LHCN-M2 (cell line): ENCODE data around the gene ABCG4. TPM values are rescaled to one million over a fixed set of nuclear protein-coding genes. Genes with fewer than 3 reads are reported as not detected.
"Not testable (repeated sequence)": the region's sequence is repeated elsewhere in the genome, so short reads cannot be mapped to it uniquely, and the experiment has no call there.

Experiments used
- DNase-seq: peaks from one replicate; pipeline ENCODE4 v3.0.0-alpha.2; 2012; ENCODE audit warnings: low read depth
- total RNA-seq: library from RNA; depleted of rRNA; stranded (reverse); fragments of >200 nt; gene quantifications from 2 replicates; pipeline ENCODE4 v1.2.3, GENCODE V29; 2014

The ABCG4 gene
- total RNA-seq, 1 experiment from 2014 or later: 0.06 TPM

DNA sequence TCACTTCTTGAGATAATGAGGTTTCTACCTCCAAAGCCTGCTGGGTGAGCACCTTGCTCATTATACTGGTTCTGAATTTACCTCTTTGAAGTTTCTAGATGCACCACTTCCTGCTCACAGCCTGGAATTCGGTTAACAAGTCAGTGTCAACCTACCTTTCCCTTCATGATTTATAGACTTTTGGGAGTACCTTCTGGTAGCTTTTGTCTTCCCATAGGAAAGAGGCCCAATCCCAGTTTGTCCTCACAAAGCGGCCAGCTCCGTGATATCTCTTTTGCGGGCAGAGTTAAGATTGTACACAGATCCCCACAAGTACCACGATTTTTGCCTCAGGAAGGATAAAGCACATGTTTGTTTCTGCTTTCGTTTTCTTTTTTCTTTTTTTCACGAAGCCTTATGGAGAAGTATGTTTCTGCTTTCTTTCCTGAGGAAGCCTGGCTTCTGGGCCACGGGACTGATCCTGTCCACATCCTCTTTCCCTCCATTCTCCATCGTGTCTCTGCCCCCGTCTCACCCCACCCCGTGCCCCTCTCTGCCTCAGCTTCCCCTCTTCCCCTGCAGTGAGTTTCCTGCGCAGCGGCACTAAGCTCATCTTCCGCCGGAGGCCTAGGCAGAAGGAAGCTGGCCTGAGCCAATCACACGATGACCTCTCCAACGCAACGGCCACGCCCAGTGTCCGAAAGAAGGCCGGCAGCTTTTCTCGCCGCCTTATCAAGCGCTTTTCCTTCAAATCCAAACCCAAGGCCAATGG, 33.2 kb upstream of the ABCG4 start:
- DNase-seq: no peak

DNA sequence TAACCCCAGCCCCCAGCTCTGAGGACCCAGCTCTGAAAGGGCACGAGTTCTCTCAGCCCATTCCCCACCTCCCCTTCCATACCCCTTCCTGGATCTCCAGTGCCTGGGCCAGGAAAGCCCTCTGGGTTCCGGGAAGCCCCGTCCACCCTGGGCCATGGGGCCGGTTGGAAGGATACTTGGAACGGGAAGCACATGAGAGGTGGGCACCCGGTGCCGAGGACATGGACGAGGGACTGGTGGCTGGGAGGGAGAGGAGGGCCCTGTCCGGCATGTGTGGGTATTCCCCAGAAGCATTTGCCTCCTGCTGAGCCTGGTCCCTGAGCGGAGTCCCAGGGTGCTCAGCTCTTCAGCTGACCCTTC, 32.6 kb upstream of the ABCG4 start:
- no peak for DNase-seq

DNA sequence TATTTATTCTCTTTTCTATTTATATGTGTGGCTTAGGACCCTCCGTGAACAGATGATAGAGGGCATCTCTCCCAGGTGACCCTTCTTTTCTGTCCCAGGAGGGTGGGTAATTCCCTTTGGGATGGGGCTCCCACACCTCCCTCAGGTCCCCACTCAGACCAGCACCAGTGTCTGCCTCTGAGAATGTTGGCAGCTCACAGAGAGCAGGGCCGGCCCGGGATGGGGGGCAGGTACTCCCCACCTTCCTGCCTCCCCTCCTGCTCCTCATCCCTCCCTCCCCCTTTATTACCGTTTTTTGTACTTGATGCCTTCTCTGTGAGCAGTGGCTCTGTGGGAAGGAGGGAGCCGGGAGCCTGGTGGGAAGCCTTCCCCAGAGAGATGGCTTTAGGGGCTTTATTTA, 32.3 kb upstream of the ABCG4 start:
- no peak for DNase-seq

DNA sequence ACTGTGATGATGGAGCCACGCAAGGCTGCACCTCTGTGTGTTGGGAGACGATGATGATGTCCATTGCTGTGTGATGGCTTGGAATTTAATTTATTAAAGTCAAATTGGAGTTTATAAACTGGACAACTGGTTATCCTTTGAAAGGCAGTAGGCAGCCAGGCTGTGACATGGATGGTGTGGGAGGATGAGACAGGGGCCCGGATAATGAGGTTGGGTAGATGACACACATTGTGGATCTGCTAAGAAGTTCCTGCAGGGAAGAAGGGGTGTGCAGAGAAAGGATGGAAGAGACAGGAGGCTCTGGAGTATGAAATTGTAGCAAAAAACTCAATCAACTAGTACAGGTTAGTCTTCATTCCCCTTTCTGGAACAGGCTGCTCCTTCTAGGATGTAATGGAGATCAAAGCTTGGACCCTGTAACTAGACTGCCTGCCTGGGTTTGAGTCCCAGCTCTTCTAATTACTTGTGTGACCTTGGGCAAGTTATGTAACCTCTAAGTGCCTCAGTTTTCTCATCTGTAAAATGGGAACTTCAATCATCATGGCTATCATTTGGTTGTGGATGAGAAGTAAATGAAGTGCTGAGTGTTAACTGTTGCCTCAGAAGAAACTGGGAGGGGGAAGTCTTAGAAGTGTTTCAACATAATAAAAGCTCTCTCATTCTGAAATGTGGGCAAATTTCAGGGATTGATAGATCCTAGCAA, 31.7 kb upstream of the ABCG4 start:
- DNase-seq: no peak

DNA sequence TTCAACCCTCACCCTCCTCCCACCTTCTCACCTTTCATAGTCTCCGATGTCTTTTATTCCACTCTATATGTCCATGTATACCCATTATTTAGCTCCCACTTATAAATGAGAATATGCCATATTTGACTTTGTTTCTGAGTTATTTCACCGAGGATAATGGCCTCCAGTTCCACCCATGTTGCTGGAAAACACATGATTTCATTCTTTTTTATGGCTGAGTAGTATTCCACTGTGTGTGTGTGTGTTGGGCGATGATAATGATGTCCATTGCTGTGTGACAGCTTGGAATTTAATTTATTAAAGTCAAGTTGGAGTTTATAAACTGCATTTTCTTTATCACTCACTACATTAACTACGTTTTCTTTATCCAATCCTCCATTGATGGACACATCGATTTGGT, 30.6 kb upstream of the ABCG4 start:
- no peak for DNase-seq

DNA sequence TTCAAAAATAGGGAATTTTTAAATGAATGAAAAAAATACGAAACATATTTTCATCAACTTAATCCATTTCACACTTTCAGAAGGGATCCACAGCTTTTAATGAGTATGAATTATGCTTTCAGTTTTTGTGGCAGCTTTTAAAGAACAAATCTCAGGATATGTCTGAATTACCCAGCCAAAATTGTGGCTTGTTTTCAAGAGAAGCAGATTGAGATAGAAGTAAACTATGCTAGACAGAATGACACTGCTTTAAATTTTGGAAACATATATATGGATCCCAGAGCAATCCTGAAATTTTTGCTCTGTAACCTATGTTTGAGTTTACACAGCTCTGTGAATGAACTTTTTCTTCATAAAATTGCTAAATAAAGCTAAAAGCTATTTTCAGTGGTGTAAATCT, 29.9 kb upstream of the ABCG4 start:
- no peak for DNase-seq

DNA sequence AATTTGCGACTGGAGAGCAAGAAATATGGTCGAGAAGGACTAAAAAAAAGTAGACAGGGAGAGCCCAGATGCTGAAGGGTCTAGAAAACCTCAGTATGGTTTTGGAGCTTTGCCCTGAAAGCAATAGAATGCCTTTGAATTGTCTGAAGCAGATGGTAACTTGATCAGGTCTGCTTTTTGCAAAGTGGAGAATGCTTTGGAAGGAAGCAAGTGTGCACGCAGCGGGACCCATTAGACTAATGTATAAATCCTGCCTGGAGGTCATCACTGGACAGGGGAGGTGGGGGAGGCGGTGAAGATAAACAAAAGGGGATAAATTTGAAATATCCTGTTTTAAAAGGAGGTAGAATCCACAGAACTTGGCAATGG, 28.2 kb upstream of the ABCG4 start:
- DNase-seq: peak; percentile 35

DNA sequence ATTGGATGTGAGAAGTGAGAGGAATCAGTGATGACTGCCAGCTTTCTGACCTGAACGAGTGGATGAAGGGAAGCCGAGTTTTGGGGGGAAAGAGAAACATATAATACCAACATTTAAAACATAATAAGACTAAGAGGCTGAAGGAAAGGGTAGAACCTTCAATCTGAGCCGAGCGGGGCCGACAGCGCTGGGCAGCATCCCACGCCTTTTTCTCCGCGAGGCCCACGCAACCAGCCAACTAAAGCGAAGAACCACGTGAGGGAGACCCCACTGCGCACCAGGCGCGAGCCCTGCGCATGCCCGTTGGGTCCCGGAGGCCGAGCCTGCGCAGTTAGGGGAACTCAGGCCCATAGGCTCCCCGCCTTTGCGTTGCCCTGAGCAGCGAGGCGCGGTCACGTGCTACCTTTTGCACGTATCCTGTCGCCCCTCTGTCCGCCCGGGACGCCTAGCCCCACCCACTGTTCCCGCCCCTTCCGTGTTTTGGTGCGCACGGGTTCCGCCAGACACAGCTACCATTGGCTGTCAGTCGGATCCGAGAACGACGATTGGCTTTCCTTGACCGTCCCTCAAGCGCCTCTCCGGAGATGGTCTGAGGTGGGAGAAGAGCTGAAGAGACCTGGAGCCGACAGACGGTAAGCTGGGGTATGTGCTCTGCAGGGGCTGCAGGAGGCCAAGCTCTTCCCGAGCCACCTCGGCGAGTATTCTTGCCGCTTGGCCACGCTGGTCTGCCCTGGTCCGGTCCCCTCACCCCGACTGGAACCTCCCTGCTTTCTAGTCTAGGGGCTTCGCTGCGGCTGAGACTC, 27.6 kb upstream of the ABCG4 start, which contains the start of gene HINFP:
Gene HINFP, plus strand, starts transcription at position 573 of the 803 bp plus-strand sequence. CDS start 5,365 bp downstream, outside the sequence.
- peak; percentile 98 for DNase-seq

DNA sequence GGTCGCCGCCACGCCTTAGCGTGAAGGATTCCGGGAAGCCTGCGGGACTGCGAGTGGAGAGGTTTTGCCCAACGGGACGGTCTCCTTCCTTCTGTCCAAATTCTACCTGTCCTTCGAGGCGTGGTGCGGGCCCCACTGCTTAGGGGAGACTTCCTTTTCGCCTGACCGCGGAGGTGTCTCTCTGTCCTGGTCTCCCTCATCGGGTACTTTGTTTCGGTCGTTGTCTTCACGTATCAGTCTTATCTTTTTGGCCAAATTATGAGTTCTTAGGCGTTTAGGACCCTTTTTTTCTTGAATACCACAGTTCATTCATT, 27.1 kb upstream of the ABCG4 start:
- no peak for DNase-seq

DNA sequence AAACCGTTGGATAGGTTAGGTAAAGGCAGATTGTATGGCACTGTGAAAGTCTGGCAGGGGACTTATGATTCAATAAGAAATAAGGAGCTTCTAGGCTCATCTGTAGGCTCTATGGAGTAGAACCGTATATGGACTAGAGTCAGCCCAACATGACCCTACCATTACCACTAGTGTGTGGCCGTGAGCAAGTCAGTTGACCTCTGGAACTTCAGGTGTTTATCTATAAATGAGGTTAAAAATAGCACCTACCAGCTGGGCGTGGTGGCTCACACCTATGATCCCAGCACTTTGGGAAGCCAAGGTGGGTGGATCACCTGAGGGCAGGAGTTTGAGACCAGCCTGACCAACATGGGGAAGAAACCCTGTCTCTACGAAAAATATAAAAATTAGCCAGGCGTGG, 23.0 kb upstream of the ABCG4 start:
- no peak for DNase-seq

DNA sequence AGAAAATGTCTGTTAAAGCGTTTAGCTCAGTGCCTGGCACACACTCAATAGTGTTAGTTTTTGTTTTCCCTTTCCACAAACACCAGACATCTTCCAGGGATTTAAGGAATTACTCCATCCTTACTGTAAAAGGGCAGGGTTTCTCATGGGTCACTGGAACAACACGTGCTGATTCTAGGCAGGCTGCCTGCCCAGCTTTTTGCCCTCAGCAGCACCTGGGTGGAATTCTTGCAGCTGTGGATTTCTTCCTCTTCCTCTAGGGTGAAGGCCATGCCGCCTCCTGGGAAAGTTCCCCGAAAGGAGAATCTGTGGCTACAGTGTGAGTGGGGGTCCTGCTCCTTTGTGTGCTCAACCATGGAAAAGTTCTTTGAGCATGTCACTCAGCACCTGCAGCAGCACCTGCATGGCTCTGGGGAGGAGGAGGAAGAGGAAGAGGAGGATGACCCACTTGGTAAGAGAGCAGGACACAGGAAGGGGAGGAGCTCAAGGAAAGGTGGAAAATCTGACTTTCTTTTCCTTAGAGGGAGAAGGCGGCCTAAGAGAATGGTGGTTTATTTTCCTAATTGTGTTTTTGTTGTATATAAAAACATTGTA, 22.1 kb upstream of the ABCG4 start:
- no peak for DNase-seq

DNA sequence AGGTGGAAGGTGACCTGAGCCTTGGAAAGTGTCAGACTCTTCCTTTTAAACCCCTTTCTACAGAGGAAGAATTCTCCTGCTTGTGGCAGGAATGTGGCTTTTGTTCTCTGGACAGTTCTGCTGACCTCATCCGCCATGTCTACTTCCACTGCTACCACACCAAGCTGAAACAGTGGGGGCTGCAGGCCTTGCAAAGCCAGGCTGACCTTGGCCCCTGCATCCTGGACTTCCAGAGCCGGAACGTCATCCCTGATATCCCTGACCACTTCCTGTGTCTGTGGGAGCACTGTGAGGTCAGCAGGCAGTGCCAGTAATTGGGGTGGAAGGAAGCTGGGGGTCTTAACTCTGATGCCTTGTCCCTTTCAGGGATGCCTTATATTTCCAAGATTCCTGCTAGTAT, 18.2 kb upstream of the ABCG4 start:
- no peak for DNase-seq

DNA sequence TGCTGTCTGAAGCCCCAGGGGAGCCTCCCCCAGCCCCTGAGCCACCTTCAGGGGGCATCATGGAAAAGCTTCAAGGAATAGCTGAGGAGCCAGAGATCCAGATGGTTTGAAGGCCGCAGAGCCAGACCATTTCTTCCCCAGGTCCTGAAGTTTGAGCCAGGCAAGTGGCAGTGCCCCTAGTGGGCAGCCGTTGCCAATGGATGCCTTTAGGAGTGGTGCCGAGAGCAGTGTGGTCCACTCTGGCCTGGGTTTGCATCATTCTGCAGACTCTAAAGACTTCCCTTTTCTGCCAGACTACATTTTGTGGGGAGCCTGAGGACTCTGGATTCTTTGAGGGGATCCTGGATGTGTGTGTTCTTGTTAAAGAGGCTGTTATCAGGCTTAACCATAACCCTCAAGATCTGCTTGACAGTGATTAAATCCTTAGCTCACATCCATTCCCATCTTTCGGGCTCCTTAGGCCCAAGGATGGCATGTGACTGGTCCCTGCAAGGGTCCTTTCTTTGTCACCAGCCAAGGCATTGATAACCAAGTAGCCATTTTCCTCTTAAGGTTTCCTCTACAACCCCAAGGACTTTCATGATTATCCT, 14.4 kb upstream of the ABCG4 start:
- no peak for DNase-seq

DNA sequence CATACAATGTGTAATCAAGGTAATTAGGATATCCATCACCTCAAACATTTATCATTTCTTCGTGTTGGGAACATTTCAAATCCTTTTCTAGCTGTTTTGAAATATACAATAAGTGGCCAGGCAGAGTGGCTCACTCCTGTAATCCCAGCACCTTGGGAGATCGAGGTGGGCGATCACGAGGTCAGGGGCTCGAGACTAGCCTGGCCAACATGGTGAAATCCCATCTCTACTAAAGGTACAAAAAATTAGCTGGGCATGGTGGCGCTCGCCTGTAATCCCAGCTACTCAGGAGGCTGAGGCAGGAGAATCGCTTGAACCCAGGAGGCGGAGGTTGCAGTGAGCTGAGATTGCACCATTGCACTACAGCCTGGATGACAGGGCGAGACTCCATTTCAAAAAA, 9.6 kb upstream of the ABCG4 start:
- not testable (repeated sequence) for DNase-seq

DNA sequence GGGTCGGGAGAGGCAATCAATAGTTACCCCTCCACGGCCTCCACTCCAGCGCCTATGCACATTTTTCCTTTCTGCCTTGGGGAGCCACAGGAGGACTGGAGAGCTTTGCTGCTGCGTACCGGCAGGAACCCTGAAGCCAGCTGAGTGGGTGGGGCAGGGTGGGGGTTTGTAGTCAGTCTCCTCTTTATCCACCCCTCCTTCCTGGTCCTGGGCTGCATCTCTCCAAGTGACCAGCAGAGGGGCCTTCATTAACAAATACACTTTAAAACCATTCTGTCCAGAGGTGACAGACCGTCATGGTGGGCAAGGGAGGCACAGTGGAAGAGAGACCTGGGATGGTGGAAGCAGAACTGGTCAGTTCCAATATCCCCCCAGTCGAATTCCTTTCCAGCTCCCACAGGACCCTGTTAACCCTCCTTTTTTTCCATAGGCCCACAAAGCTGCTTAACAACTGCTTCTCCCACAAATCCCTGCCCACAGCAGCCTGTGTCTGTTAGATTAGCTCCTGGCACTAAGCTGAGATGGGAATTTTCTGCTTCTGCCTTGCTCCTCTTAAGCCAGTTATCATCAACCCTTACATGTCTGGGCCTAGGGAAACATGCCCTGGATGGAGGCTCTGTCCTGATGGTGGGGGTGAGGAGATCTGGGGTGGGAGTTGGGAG, 3.9 kb upstream of the ABCG4 start:
- DNase-seq: peak; percentile 71

DNA sequence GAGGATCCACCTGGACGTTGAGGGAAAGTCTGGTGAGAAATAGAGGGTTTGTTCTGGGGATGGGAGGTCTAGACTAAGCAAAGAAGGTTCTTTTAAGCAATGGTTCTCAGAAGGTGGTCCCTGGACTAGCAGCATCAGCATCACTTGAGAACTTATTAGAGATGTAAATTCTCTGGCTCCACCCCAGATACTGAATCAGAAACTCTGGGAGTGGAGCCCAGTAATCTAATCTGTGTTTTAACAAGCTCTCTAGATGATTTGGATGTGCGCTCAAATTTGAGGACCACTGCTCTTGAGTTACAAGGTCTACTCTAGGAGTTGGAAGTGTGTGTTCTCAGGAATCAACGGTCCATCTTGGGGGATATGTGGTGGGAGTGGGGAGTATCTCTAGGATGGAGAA, 3.3 kb upstream of the ABCG4 start:
- no peak for DNase-seq

DNA sequence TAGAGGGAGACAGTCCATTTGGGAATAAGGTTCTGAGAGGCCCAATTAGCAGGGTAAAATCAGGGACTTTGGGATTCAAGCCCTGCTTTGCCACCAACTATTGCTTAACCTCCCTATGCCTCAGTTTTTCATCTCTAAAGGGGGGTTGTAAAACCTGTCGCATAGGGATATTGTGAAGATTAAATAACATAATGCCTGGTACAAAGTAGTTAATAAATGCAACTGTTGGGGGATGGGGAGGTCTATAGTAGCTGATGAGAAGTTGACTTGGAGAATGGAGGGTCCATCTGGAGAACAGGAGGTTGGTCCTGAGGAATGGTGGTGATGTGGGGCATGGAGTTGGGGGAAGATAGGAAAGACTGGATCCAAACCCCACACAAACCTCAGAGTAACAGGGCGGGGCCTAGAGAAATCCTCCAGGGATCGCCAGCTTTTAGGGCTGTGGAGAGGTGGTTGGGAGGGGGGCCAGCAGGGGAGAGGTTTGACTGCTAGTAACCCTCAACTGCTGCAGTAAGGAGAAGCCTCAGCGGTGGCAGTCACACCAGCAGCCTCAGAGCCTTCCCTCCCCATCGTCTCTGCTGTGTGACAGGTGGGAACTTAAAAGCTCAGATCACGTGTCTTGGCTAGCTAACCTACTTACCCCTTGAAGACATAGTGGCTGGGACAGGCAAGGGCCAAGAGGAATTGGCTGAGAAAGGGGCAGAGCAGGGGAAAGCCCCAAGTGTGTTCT, 1.1 kb upstream of the ABCG4 start:
- DNase-seq: no peak

DNA sequence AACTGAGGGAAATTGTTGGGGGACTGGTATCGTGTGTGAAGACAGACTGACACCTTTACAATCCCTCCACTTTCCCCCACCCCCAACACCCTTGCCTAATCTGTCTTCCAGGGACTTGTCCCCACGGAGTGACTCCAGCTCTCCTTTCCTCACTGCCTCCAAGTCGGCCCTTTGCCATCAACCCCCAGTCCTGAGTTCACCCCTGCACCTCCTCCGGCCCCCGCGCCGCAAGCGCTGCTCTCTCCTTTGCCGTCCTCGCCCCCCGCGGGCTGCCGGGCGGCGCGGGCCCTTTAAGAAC, 183 bp upstream of the ABCG4 start:
- no peak for DNase-seq

DNA sequence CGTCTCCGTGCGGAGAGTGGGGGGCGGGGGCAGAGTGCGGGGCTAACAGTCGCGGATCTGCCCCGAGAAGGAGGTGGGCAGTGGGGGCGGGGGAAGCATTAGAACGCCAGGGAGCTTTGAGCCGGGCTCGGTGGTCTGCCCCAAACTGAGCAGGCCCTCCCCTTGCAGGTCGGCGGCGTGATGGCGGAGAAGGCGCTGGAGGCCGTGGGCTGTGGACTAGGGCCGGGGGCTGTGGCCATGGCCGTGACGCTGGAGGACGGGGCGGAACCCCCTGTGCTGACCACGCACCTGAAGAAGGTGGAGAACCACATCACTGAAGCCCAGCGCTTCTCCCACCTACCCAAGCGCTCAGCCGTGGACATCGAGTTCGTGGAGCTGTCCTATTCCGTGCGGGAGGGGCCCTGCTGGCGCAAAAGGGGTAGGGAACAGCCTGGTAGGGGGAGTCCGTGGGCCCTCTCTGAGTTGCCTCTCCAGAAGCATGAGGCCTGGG, 979 bp downstream of the ABCG4 start:
- DNase-seq: no peak

DNA sequence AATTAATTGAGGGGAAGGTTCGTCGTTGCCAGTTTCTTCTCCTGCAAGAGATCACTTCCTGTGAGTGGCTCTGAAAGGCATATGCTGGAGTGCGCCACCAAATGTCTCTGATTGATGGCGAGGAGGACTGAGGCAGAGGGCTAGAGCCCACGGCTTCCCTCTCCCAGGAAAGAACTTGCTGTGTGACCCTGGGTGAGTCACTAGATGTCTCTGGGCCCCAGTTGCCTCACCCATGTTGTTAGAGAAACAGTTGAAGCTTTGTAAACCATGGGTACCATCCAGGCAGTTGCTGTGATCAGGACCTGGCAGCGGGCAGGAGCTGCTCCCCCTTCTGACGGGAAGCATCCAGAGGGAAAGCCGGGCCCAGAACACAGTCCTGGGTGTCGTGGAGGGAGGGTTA, 3.2 kb downstream of the ABCG4 start:
- DNase-seq: no peak

DNA sequence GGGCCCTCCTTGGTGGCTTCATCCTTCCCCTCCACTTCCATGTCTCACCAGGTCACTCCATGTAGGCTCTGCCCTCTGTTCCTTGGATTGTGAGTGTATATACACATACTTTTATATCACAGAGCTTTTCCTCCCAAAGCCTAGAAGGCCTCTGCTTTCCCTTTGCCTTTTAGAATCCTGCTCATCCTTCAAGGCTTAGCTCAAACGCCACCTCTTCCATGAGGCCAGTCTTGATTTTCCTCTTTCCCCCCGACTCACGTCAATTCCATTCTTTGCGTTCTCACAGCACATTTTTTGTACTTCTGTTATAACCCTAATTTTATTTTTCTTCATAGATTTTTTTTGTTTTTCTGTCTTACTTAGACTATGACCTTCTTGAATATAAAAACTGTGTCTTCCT, 3.8 kb downstream of the ABCG4 start:
- DNase-seq: no peak
